WTC11 (cell line): ENCODE measurements around the gene ABHD17C. TPM values are rescaled to one million over a fixed set of nuclear protein-coding genes. Genes with fewer than 3 reads are reported as not detected.

Experiments
- ATAC-seq: fragments of 200-7000 bp; cut with Tn5 transposase; 2 replicates; pipeline ENCODE4 v1.10.0; 2021; ENCODE audit warnings: mild to moderate bottlenecking, moderate library complexity
- CTCF ChIA-PET: fragments of 300-600 bp; sonication (Branson Sonifier 250); formaldehyde crosslinking; loops from one replicate; lab custom pipeline; 2021; ENCODE audit warnings: antibody characterized with exemption; lab: Charles Lee
- POLR2A ChIA-PET: fragments of 350-600 bp; sonication (Branson Sonifier 250); formaldehyde crosslinking; loops from one replicate; lab custom pipeline; 2021; ENCODE audit warnings: antibody characterized with exemption; lab: Charles Lee
- DNase-seq: peaks from one replicate; pipeline ENCODE4 v3.0.0; 2021; ENCODE audit warnings: low spot score
- H3K27ac Mint-ChIP-seq: 2 replicates; pipeline ENCODE4 v1.8.0; 2021; ENCODE audit warnings: mixed read lengths
- H3K27me3 Mint-ChIP-seq: 2 replicates; pipeline ENCODE4 v1.8.0; 2021; ENCODE audit warnings: low read depth, mild to moderate bottlenecking, moderate library complexity, mixed read lengths
- H3K36me3 Mint-ChIP-seq: 2 replicates; pipeline ENCODE4 v1.8.0; 2021; ENCODE audit warnings: mixed read lengths
- H3K4me1 Mint-ChIP-seq: 2 replicates; pipeline ENCODE4 v1.8.0; 2022; ENCODE audit warnings: mixed read lengths
- H3K4me3 Mint-ChIP-seq: 2 replicates; pipeline ENCODE4 v1.8.0; 2021; ENCODE audit warnings: mild to moderate bottlenecking, moderate library complexity, mixed read lengths
- H3K9me3 Mint-ChIP-seq: 2 replicates; pipeline ENCODE4 v1.8.0; 2021; ENCODE audit warnings: mixed read lengths
- ARID4B ChIP-seq: sonication (generic); formaldehyde crosslinking; IDR thresholded peaks from 2 replicates; pipeline ENCODE4 v1.8.0; 2023; ENCODE audit warnings: missing genetic modification reagents, mild to moderate bottlenecking, borderline replicate concordance
- E2F1 ChIP-seq: sonication (generic); formaldehyde crosslinking; IDR thresholded peaks from 2 replicates; pipeline ENCODE4 v1.8.0; 2022; ENCODE audit warnings: mild to moderate bottlenecking, missing genetic modification reagents
- E2F4 ChIP-seq: sonication (generic); formaldehyde crosslinking; IDR thresholded peaks from 2 replicates; pipeline ENCODE4 v1.8.1; 2022; ENCODE audit warnings: low read depth, mild to moderate bottlenecking, moderate library complexity, missing genetic modification reagents, borderline replicate concordance
- ELF4 ChIP-seq: sonication (generic); formaldehyde crosslinking; IDR thresholded peaks from 2 replicates; pipeline ENCODE4 v1.8.1; 2022; ENCODE audit warnings: low read depth, mild to moderate bottlenecking, moderate library complexity, missing genetic modification reagents
- ESRRA ChIP-seq: sonication (generic); formaldehyde crosslinking; IDR thresholded peaks from 2 replicates; pipeline ENCODE4 v1.8.1; 2022; ENCODE audit warnings: mild to moderate bottlenecking, missing genetic modification reagents, borderline replicate concordance
- HMGXB4 ChIP-seq: sonication (generic); formaldehyde crosslinking; IDR thresholded peaks from 2 replicates; pipeline ENCODE4 v1.8.1; 2023; ENCODE audit warnings: mild to moderate bottlenecking, moderate library complexity, missing genetic modification reagents
- IRF1 ChIP-seq: sonication (generic); formaldehyde crosslinking; IDR thresholded peaks from 2 replicates; pipeline ENCODE4 v1.8.0; 2023; ENCODE audit warnings: missing genetic modification reagents
- KAT7 ChIP-seq: sonication (generic); formaldehyde crosslinking; IDR thresholded peaks from 2 replicates; pipeline ENCODE4 v1.8.1; 2023; ENCODE audit warnings: missing genetic modification reagents, mild to moderate bottlenecking, borderline replicate concordance
- PRRX2 ChIP-seq: fragments of 250-450 bp; sonication (Bioruptor Pico); IDR thresholded peaks from 2 replicates; pipeline ENCODE4 v1.8.0; 2021; ENCODE audit warnings: mild to moderate bottlenecking
- SOX15 ChIP-seq: fragments of 250-450 bp; sonication (Bioruptor Pico); IDR thresholded peaks from 2 replicates; pipeline ENCODE4 v1.9.0; 2021; ENCODE audit warnings: mild to moderate bottlenecking
- TP53 ChIP-seq: sonication (generic); formaldehyde crosslinking; IDR thresholded peaks from 2 replicates; pipeline ENCODE4 v1.8.1; 2023; ENCODE audit warnings: mild to moderate bottlenecking, missing genetic modification reagents
- ZNF396 ChIP-seq: fragments of 250-450 bp; sonication (Bioruptor Pico); IDR thresholded peaks from 2 replicates; pipeline ENCODE4 v1.8.0; 2021; ENCODE audit warnings: mild to moderate bottlenecking, moderate library complexity, borderline replicate concordance
- ZNF532 ChIP-seq: fragments of 250-450 bp; sonication (Bioruptor Pico); IDR thresholded peaks from 2 replicates; pipeline ENCODE4 v1.9.0; 2021; ENCODE audit warnings: mild to moderate bottlenecking, borderline replicate concordance
- ZNF671 ChIP-seq: fragments of 250-450 bp; sonication (Bioruptor Pico); IDR thresholded peaks from 2 replicates; pipeline ENCODE4 v1.8.0; 2021; ENCODE audit warnings: mild to moderate bottlenecking
- total RNA-seq: library from RNA; stranded (reverse); gene quantifications from 3 replicates; pipeline ENCODE4 v1.2.3, GENCODE V29; 2021

The ABHD17C gene
- total RNA-seq, 1 experiment from 2014 or later = 29.0 TPM

GRCh38 chr15:80749589-80749988 lies 54.5 kb downstream of the ABHD17C start:
- POLR2A ChIA-PET = no interaction called here
- no peak for ATAC-seq
- peaks cover 9% of the 10 kb centered on the region for H3K9me3 Mint-ChIP-seq

GRCh38 chr15:80750575-80750974 lies 55.5 kb downstream of the ABHD17C start:
- peaks cover 8% of the 10 kb centered on the region for H3K9me3 Mint-ChIP-seq
- H3K27ac Mint-ChIP-seq = no peak overlapping the region
- POLR2A ChIA-PET = no interaction called here
- no peak overlapping the region for H3K4me3 Mint-ChIP-seq
- CTCF ChIA-PET = interaction anchor here (1.3 kb wide), 1 partner anchor 25 kb away, joined by 3 read pairs; no protein-coding TSS in a partner anchor
- H3K4me1 Mint-ChIP-seq = peaks cover 26% of the 10 kb centered on the region
- ATAC-seq (no peak), DNase-seq (no peak)
- no peaks in the 10 kb centered on the region for H3K27me3 Mint-ChIP-seq
- H3K36me3 Mint-ChIP-seq = peaks cover 13% of the 10 kb centered on the region
- TF ChIP-seq ZNF396 (CRISPR knock-in tag) = no peak
- no peak for TF ChIP-seq PRRX2 (CRISPR knock-in tag)
- no peak for TF ChIP-seq ARID4B (CRISPR knock-in tag)
- no peak for TF ChIP-seq E2F1 (CRISPR knock-in tag)
- no peak for TF ChIP-seq TP53 (CRISPR knock-in tag)
- TF ChIP-seq IRF1 = no peak
- TF ChIP-seq ESRRA (CRISPR knock-in tag) = no peak
- no peak for TF ChIP-seq SOX15 (CRISPR knock-in tag)
- no peak for TF ChIP-seq KAT7 (CRISPR knock-in tag)
- no peak for TF ChIP-seq HMGXB4
- no peak for TF ChIP-seq E2F4 (CRISPR knock-in tag)

More at GRCh38 chr15:80749589-80749988, 54.5 kb downstream of the ABHD17C start:
- TF ChIP-seq ZNF671 (CRISPR knock-in tag) (no peak), ELF4 (CRISPR knock-in tag) (no peak), ZNF532 (no peak)
- Mint-ChIP-seq H3K27ac (no peak overlapping the region), H3K4me1 (peaks cover 28% of the 10 kb centered on the region), H3K27me3 (no peaks in the 10 kb centered on the region), H3K4me3 (no peak overlapping the region), H3K36me3 (peaks cover 13% of the 10 kb centered on the region)
- DNase-seq = no peak
- CTCF ChIA-PET = no interaction called here
